Ureter (tissue), 1 donor: ENCODE measurements around the gene IQCE. TPM values are rescaled to one million over a fixed set of nuclear protein-coding genes. Genes with fewer than 3 reads are reported as not detected.
"Not testable (repeated sequence)": the region's sequence is repeated elsewhere in the genome, so short reads cannot be mapped to it uniquely, and the experiment has no call there.

Source experiments
- DNase-seq: peaks from one replicate; pipeline ENCODE4 v3.0.0-alpha.2; 2020; ENCODE audit warnings: low spot score
- total RNA-seq: library from RNA; stranded (reverse); gene quantifications from one replicate; pipeline ENCODE4 v1.2.4, GENCODE V29; 2023
- donor health status: DM: yes; HTN: yes; CAD: no.

Gene IQCE
- total RNA-seq, 1 donor from 2014 or later = 23.0 TPM

GRCh38 chr7:2521952-2522591, 36.7 kb upstream of the IQCE start:
- DNase-seq = no peak

- no peak for DNase-seq
Observed at GRCh38 chr7:2522780-2523433, 35.9 kb upstream of the IQCE start.

- no peak for DNase-seq
Observed at GRCh38 chr7:2523461-2523936, 35.3 kb upstream of the IQCE start.

GRCh38 chr7:2523941-2524807, 34.6 kb upstream of the IQCE start:
- DNase-seq = peak; percentile 90

DNA sequence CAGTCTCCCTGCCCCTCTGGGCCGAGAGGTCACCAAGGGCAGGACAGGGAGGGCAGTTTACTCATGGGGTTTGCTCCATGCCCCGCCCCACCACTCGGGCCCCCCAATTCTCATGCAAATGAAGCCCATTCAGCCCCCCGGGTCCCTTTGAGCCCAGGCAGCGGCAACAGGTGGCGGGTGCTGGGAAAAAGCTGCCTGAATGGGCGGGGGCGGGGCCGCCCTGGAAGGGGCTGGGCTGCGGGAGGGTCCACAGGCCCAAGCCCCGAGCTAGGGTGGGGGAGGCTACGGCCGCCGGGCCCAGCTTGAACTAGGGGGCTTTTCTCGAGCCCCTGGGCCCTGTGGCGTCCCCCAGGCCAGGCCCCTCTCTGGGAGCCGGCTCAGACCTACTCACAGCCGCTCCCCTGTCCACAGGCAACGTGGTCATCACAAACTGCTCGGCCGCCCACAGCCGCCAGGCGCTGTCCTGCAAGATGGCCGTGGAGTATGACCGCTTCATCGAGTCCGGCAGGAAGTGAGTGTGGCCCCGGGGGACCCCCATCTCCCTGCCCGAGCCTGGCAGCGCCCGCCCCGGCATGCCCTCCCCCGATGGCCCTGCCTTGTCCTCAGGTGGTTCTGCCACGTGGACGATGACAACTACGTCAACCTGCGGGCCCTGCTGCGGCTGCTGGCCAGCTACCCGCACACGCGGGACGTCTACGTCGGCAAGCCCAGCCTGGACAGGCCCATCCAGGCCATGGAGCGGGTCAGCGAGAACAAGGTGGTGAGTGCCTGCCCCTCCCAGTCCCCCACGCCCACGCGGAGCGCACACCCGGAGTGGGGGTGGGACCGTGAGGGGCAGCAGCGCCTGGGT, 33.7 kb upstream of the IQCE start:
- DNase-seq = no peak

GRCh38 chr7:2525658-2526630, 32.8 kb upstream of the IQCE start:
- no peak for DNase-seq

GRCh38 chr7:2526659-2527504, 31.9 kb upstream of the IQCE start:
- no peak for DNase-seq

GRCh38 chr7:2527505-2528467, 31.0 kb upstream of the IQCE start:
- DNase-seq = no peak

- no peak for DNase-seq
Observed at GRCh38 chr7:2528481-2529095, 30.2 kb upstream of the IQCE start.

GRCh38 chr7:2529161-2530070, 29.4 kb upstream of the IQCE start:
- DNase-seq = no peak

DNA sequence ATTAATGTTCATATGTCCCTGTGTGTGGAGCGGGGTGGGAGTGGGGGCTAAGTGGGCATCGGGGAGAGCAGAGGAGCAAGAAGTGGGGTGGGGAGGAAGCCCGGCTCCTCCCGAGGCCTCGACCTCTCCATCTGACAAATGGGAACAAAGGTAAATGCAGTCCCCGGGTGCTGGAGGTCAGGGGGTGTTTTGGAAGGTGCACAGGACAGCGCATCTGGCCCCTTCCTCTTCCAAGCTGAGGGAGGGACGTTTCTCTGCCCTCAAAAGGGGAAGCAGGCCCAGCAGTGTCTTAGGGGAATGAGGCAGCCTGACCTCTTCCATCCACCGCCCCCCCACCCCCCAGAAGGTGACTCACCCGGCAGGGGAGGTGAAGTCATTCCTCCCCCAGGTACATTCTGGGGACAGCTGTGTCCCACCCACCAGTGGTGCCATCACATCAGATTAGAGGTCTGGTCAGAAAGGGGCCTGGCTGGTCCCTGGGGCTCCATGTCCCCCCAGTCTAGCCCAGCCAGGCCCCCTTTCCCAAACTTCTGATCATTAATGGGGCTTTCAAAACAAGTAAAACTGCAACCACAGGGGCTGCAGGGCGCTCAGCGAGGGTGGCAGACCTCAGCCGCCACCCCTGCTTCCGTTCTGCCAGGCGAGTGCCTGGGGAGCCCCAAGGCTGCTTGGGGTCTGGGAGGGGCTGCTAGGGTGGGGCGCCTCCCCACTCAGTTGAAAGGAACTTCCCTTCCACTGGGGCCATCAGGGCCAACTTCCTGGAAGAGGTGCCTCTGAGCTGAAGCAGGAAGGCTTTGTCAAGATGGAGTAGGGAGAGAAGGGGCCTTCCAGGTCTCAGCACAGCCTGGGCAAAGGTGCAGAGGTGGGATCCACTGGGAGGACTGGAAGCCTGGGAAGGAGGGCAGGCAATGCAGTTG, 28.4 kb upstream of the IQCE start:
- no peak for DNase-seq

- DNase-seq = not testable (repeated sequence)
Observed at GRCh38 chr7:2530994-2531795, 27.6 kb upstream of the IQCE start.

- DNase-seq = not testable (repeated sequence)
Observed at GRCh38 chr7:2531796-2532110, 27.0 kb upstream of the IQCE start.

- DNase-seq = not testable (repeated sequence)
Observed at GRCh38 chr7:2532199-2532772, 26.5 kb upstream of the IQCE start.

DNA sequence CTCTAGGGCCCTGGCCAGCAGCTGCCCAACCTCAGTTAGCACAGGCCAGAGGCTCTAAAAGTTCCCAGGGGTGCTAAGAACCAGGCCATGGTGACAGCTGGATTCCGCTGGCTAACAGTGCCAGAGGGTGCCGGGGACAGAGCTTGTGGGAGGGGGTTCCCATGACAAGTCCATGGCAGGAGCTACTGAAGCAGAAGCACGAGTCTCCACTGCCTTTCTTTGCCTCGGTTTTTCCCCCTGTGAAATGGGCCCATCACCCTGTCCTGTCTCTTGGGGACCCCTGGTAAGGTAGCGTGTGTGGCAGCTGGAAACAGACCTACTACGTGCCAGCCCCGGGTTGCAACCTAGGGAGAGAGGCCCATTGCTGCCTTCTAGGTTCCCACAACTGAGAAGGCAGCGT, 26.0 kb upstream of the IQCE start:
- not testable (repeated sequence) for DNase-seq
